ACC112 (cell line): ENCODE results near the gene CHN2.

Source experiments
- H2AFZ ChIP-seq: fragments of 200-600 bp; sonication (generic); one replicate; pipeline ENCODE4 v1.6.0; 2017; ENCODE audit warnings: antibody characterized with exemption, low read length; ENCODE audit not compliant: unreplicated experiment
- H3K27ac ChIP-seq: fragments of 200-600 bp; sonication (generic); 2 replicates; pipeline ENCODE4 v1.5.1; 2014; ENCODE audit warnings: low read depth, mild to moderate bottlenecking, antibody characterized with exemption, low read length, moderate library complexity
- H3K27me3 ChIP-seq: fragments of 200-600 bp; sonication (generic); 2 replicates; pipeline ENCODE4 v1.6.1; 2014; ENCODE audit warnings: mild to moderate bottlenecking, antibody characterized with exemption, low read length, moderate library complexity, mixed read lengths; ENCODE audit not compliant: insufficient read depth
- H3K36me3 ChIP-seq: fragments of 200-600 bp; sonication (generic); 2 replicates; pipeline ENCODE4 v1.6.1; 2016; ENCODE audit warnings: mild to moderate bottlenecking, antibody characterized with exemption, low read length, moderate library complexity, mixed read lengths; ENCODE audit not compliant: insufficient read depth
- H3K4me1 ChIP-seq: fragments of 200-600 bp; sonication (generic); one replicate; pipeline ENCODE4 v1.6.1; 2016; ENCODE audit warnings: low read length, mixed read lengths; ENCODE audit not compliant: insufficient read depth, unreplicated experiment, control insufficient read depth
- H3K4me3 ChIP-seq: fragments of 200-600 bp; sonication (generic); 2 replicates; pipeline ENCODE4 v1.5.1; 2014; ENCODE audit warnings: mild to moderate bottlenecking, low read depth, low read length
- H3K79me2 ChIP-seq: fragments of 200-600 bp; sonication (generic); one replicate; pipeline ENCODE4 v1.6.0; 2016; ENCODE audit warnings: low read length; ENCODE audit not compliant: control insufficient read depth, unreplicated experiment, insufficient read depth

The CHN2 gene

DNA sequence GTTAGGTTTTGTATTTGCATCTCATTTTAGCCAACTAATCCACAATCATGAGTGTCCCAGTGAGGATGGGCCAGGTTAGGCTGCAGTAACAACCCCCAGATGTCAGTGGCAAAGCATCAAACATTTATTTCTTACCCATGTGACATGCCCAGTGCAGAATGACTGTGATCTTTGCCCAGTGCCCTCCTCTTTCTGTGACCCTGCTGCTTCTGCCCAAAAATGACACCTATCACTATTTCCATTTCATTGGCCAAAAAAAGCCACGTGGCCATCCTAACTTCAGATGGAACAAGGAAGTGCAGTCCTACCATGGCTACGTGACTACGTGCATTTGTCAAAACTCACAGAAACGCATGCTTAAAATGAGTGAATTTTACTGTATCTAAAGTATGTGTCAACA, 259.9 kb downstream of the CHN2 start:
- Histone ChIP-seq H3K36me3 (no peaks in the 10 kb centered on the region), H3K27ac (no peak overlapping the region), H2AFZ (no peak overlapping the region), H3K4me1 (peaks cover 8% of the 10 kb centered on the region), H3K27me3 (no peaks in the 10 kb centered on the region), H3K79me2 (no peaks in the 10 kb centered on the region), H3K4me3 (no peak overlapping the region)

DNA sequence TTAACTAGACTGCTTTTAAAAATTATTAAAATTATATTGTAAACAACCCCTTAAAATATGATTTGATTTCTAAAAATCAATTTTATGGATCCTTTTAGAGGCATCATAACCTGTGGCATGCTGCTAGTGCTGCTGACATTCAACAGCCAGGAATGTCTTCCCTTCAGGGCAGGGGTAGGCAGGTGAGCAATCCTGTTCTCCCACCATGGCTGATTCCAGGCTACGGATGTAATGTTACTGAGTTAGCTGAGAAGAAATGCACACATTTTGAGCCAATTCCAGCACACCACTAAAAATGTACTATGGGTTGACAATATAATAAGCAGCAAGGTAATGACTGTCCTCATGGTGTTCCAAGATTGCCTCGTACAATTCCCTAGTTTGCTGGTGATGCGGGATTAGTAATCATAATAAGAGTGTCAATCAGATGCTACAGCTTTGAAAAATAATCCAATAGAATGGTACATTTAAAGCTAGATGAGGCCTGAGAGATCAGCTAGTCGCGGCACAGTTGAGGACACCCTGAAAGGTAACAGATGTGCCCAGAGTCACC, 260.4 kb downstream of the CHN2 start:
- no peaks in the 10 kb centered on the region for H3K27me3 ChIP-seq
- H3K4me1 ChIP-seq = peaks cover 8% of the 10 kb centered on the region
- no peak overlapping the region for H3K4me3 ChIP-seq
- no peak overlapping the region for H2AFZ ChIP-seq
- H3K79me2 ChIP-seq = no peaks in the 10 kb centered on the region
- no peak overlapping the region for H3K27ac ChIP-seq
- H3K36me3 ChIP-seq = no peaks in the 10 kb centered on the region

- Histone ChIP-seq H2AFZ (no peak overlapping the region), H3K27me3 (no peaks in the 10 kb centered on the region), H3K4me1 (peaks cover 8% of the 10 kb centered on the region), H3K79me2 (no peaks in the 10 kb centered on the region), H3K27ac (no peak overlapping the region), H3K36me3 (no peaks in the 10 kb centered on the region), H3K4me3 (no peak overlapping the region)
Measured at GRCh38 chr7:29457141-29457561, 262.6 kb downstream of the CHN2 start.

DNA sequence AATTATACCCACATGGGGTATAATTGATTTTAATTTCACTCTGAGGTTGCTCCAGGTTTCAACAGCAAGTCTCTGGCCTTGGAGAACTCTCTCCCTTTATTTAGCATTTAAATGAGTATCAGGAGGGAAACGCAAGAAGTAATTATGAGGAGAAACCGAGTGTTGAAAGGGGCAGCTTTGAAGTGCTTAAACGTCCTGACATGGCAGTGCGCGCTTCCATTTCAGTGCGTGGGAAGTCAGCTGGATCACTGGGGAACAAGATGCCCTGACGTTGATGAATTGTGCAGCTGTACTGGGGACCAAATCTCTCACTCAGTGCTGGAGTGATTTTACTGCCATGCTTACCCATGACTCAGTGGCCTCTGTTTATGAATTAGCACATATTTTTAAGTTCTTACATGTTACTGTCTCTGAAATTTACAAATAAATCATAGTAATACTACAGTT, 263.0 kb downstream of the CHN2 start:
- Histone ChIP-seq H3K79me2 (no peaks in the 10 kb centered on the region), H3K27ac (no peak overlapping the region), H3K4me1 (peaks cover 8% of the 10 kb centered on the region), H2AFZ (no peak overlapping the region), H3K27me3 (no peaks in the 10 kb centered on the region), H3K4me3 (no peak overlapping the region), H3K36me3 (no peaks in the 10 kb centered on the region)

GRCh38 chr7:29458933-29459332, 264.4 kb downstream of the CHN2 start:
- H3K4me3 ChIP-seq = no peak overlapping the region
- no peaks in the 10 kb centered on the region for H3K36me3 ChIP-seq
- no peaks in the 10 kb centered on the region for H3K79me2 ChIP-seq
- H2AFZ ChIP-seq = no peak overlapping the region
- H3K27me3 ChIP-seq = no peaks in the 10 kb centered on the region
- no peak overlapping the region for H3K27ac ChIP-seq
- peaks cover 8% of the 10 kb centered on the region for H3K4me1 ChIP-seq

DNA sequence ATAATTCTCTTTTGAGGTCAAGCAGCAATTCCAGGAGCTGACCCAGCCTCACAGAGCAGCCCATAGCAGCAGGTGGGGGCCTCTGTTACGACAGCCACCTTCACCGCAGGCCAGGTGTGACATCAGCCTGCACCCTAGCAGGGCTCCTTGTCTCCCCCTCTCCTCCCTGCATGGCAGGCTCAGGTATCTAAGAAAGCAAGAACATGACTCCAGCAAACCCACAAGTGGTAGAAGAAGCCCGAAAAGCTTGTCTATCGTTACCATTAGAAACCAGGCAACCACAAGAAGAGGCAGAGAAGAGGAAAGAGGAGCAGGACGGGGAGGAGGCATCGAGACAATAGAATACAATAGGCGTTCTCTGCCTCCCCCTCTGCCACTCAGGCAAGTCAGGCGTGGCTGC, 265.0 kb downstream of the CHN2 start:
- Histone ChIP-seq H2AFZ (no peak overlapping the region), H3K4me1 (peaks cover 8% of the 10 kb centered on the region), H3K79me2 (no peaks in the 10 kb centered on the region), H3K4me3 (no peak overlapping the region), H3K27ac (no peak overlapping the region), H3K36me3 (no peaks in the 10 kb centered on the region), H3K27me3 (no peaks in the 10 kb centered on the region)

GRCh38 chr7:29461996-29462395, 267.4 kb downstream of the CHN2 start:
- Histone ChIP-seq H3K79me2 (no peaks in the 10 kb centered on the region), H3K36me3 (no peaks in the 10 kb centered on the region), H3K4me1 (peaks cover 8% of the 10 kb centered on the region), H3K27ac (no peak overlapping the region), H3K4me3 (no peak overlapping the region), H2AFZ (no peak overlapping the region), H3K27me3 (no peaks in the 10 kb centered on the region)

DNA sequence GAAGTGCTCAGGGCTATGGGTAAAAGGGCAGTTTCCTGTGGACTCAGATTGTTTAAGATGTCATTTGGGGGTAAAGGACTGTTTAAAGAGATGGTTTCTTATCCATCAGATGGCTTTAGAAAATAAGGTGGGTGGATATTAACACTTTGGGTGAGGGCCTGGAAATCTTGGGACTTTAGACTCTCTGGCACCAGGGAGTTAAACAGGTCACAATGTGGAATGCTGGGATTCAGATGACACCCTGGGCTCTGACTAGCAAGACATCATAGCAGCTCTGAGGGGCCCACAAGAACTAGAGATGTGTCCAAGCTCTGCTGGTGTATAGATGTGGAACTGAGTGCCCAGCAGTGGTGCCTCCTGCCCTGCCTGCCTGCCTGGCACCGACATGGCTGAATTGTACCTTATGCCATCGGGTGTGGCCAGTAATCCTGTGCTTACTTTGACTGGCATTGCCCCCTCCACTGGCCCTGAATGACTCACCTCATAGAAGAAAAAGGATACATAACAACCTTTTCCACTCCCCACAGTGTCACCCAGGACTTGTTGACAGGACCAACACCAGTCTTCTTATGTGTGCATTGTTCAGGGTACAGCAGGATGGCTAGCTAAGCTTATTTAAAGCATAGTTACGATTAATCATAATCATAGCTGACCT, 269.1 kb downstream of the CHN2 start:
- no peak overlapping the region for H3K4me3 ChIP-seq
- H2AFZ ChIP-seq = no peak overlapping the region
- no peaks in the 10 kb centered on the region for H3K27me3 ChIP-seq
- H3K36me3 ChIP-seq = no peaks in the 10 kb centered on the region
- no peaks in the 10 kb centered on the region for H3K79me2 ChIP-seq
- H3K27ac ChIP-seq = no peak overlapping the region
- H3K4me1 ChIP-seq = no peaks in the 10 kb centered on the region

- Histone ChIP-seq H3K27me3 (no peaks in the 10 kb centered on the region), H2AFZ (no peak overlapping the region), H3K27ac (no peak overlapping the region), H3K79me2 (no peaks in the 10 kb centered on the region), H3K36me3 (no peaks in the 10 kb centered on the region), H3K4me3 (no peak overlapping the region), H3K4me1 (no peaks in the 10 kb centered on the region)
Measured at GRCh38 chr7:29464753-29465152, 270.2 kb downstream of the CHN2 start.

- no peak overlapping the region for H2AFZ ChIP-seq
- H3K36me3 ChIP-seq = no peaks in the 10 kb centered on the region
- no peaks in the 10 kb centered on the region for H3K79me2 ChIP-seq
- no peaks in the 10 kb centered on the region for H3K27me3 ChIP-seq
- H3K4me3 ChIP-seq = no peak overlapping the region
- H3K27ac ChIP-seq = no peak overlapping the region
- no peaks in the 10 kb centered on the region for H3K4me1 ChIP-seq
Measured at GRCh38 chr7:29467193-29467926, 272.8 kb downstream of the CHN2 start.

- H3K79me2 ChIP-seq = no peaks in the 10 kb centered on the region
- no peaks in the 10 kb centered on the region for H3K4me1 ChIP-seq
- no peaks in the 10 kb centered on the region for H3K36me3 ChIP-seq
- H2AFZ ChIP-seq = no peak overlapping the region
- no peak overlapping the region for H3K27ac ChIP-seq
- no peaks in the 10 kb centered on the region for H3K27me3 ChIP-seq
- H3K4me3 ChIP-seq = no peak overlapping the region
Measured at GRCh38 chr7:29468196-29468595, 273.6 kb downstream of the CHN2 start.
